ENCODE data around the gene CREM.

The CREM gene

GRCh38 chr10:35140126-35140525, 13.5 kb downstream of the CREM start:
- Histone ChIP-seq H3K9me2 (replicated peaks; ENCODE audit: insufficient read depth, low read length) (no peaks in the 10 kb centered on the region), H3K4me3 (ENCODE audit: insufficient read depth, low read length, poor library complexity, severe bottlenecking) (no peak overlapping the region), H4K20me1 (ENCODE audit: low read depth, low read length) (no peaks in the 10 kb centered on the region), H3K27ac (ENCODE audit: low read depth, low read length) (no peak overlapping the region), H3F3A (ENCODE audit: insufficient read depth) (peaks cover 8% of the 10 kb centered on the region), H3K27me3 (ENCODE audit: low read length) (no peaks in the 10 kb centered on the region), H3K36me3 (ENCODE audit: low read length) (no peaks in the 10 kb centered on the region), H2AFZ (ENCODE audit: low read depth, low read length, severe bottlenecking) (no peak overlapping the region), H3K4me2 (ENCODE audit: low read depth, low read length, poor library complexity, severe bottlenecking) (no peak overlapping the region), H3K79me2 (ENCODE audit: insufficient read depth, low read length) (peaks cover 17% of the 10 kb centered on the region; the same call in 1 of the 2 replicates), H3K9ac (ENCODE audit: low read length) (no peak overlapping the region), H3K9me3 (ENCODE audit: insufficient read depth, low read length) (no peaks in the 10 kb centered on the region)
- TF ChIP-seq EZH2phosphoT487 (conservative IDR thresholded peaks at IDR 0.05; ENCODE audit: low read length) (no peak), CTCF (IDR thresholded peaks at IDR 0.05; ENCODE audit: insufficient read depth, low read length, poor library complexity, severe bottlenecking) (no peak)

- TF ChIP-seq EZH2phosphoT487 (conservative IDR thresholded peaks at IDR 0.05; ENCODE audit: low read length) (no peak), CTCF (IDR thresholded peaks at IDR 0.05; ENCODE audit: insufficient read depth, low read length, poor library complexity, severe bottlenecking) (no peak)
- H3K4me3 ChIP-seq (ENCODE audit: insufficient read depth, low read length, poor library complexity, severe bottlenecking) = no peak overlapping the region
Observed at GRCh38 chr10:35140727-35141126, 14.1 kb downstream of the CREM start.

GRCh38 chr10:35150308-35150707, 23.7 kb downstream of the CREM start:
- H3K27ac ChIP-seq (ENCODE audit: low read depth, low read length) = peak overlapping the region; percentile 96
- 0 out of 2 replicates have a peak, but pooled peaks cover 6% of the 10 kb centered on the region for H3K36me3 ChIP-seq (ENCODE audit: low read length)
- no peaks in the 10 kb centered on the region; the same call in 1 of the 2 replicates for H3K79me2 ChIP-seq (ENCODE audit: insufficient read depth, low read length)
- no peaks in the 10 kb centered on the region for H3K27me3 ChIP-seq (ENCODE audit: low read length)
- TF ChIP-seq CTCF (IDR thresholded peaks at IDR 0.05; ENCODE audit: insufficient read depth, low read length, poor library complexity, severe bottlenecking) (no peak), EZH2phosphoT487 (conservative IDR thresholded peaks at IDR 0.05; ENCODE audit: low read length) (no peak)
- H3K9ac ChIP-seq (ENCODE audit: low read length) = peak overlapping the region; percentile 48
- no peaks in the 10 kb centered on the region for H3K9me2 ChIP-seq (replicated peaks; ENCODE audit: insufficient read depth, low read length)
- peak overlapping the region; percentile 20 for H3K4me3 ChIP-seq (ENCODE audit: insufficient read depth, low read length, poor library complexity, severe bottlenecking)
- no peaks in the 10 kb centered on the region for H4K20me1 ChIP-seq (ENCODE audit: low read depth, low read length)
- H3K4me2 ChIP-seq (ENCODE audit: low read depth, low read length, poor library complexity, severe bottlenecking) = peak overlapping the region; percentile 61
- H2AFZ ChIP-seq (ENCODE audit: low read depth, low read length, severe bottlenecking) = no peak overlapping the region
- H3K9me3 ChIP-seq (ENCODE audit: insufficient read depth, low read length) = no peaks in the 10 kb centered on the region
- H3F3A ChIP-seq (ENCODE audit: insufficient read depth) = peaks cover 47% of the 10 kb centered on the region

More at GRCh38 chr10:35140727-35141126, 14.1 kb downstream of the CREM start:
- H3K9ac ChIP-seq (ENCODE audit: low read length) = no peak overlapping the region
- no peak overlapping the region for H3K4me2 ChIP-seq (ENCODE audit: low read depth, low read length, poor library complexity, severe bottlenecking)
- H3K9me2 ChIP-seq (replicated peaks; ENCODE audit: insufficient read depth, low read length) = no peaks in the 10 kb centered on the region
- H3K27me3 ChIP-seq (ENCODE audit: low read length) = no peaks in the 10 kb centered on the region
- no peaks in the 10 kb centered on the region for H3K9me3 ChIP-seq (ENCODE audit: insufficient read depth, low read length)
- peaks cover 4% of the 10 kb centered on the region for H3F3A ChIP-seq (ENCODE audit: insufficient read depth)
- no peak overlapping the region for H3K27ac ChIP-seq (ENCODE audit: low read depth, low read length)
- H4K20me1 ChIP-seq (ENCODE audit: low read depth, low read length) = no peaks in the 10 kb centered on the region
- no peaks in the 10 kb centered on the region for H3K36me3 ChIP-seq (ENCODE audit: low read length)
- peaks cover 17% of the 10 kb centered on the region; the same call in 1 of the 2 replicates for H3K79me2 ChIP-seq (ENCODE audit: insufficient read depth, low read length)
- H2AFZ ChIP-seq (ENCODE audit: low read depth, low read length, severe bottlenecking) = no peak overlapping the region
